HCT116 (cell line): ENCODE data around the gene CRISPLD2. TPM values are rescaled to one million over a fixed set of nuclear protein-coding genes. Genes with fewer than 3 reads are reported as not detected.

ENCODE experiments used
- ATAC-seq: fragments of 200-7000 bp; cut with Tn5 transposase; 2 replicates; pipeline ENCODE4 v1.9.1; 2020; ENCODE audit warnings: mild to moderate bottlenecking, moderate library complexity
- BruUV-seq: library from RNA; stranded (reverse); fragments of 400-500 nt; replicated peaks from 2 replicates; lab custom pipeline; 2021; lab: Mats Ljungman, UMichigan
- CTCF ChIA-PET: fragments of 300-600 bp; sonication (Branson Sonifier 250); formaldehyde crosslinking; loops from one replicate; lab custom pipeline; 2021; ENCODE audit warnings: antibody characterized with exemption; lab: Charles Lee
- POLR2A ChIA-PET: fragments of 300-600, 350-600 bp; sonication (Branson Sonifier 250); formaldehyde crosslinking; loops from one replicate; lab custom pipeline; 2021; ENCODE audit warnings: antibody characterized with exemption; lab: Charles Lee
- RAD21 ChIA-PET, 2 experiments: fragments of 300-600 bp; sonication (Branson Sonifier 250); formaldehyde crosslinking; loops; one replicate each; lab custom pipeline; 2023; ENCODE audit warnings: low total read pairs in 2 of 2; ENCODE audit not compliant: uncharacterized antibody in 2 of 2, unreplicated experiment in 2 of 2, low non-redundant PET in 1 of 2; lab: Charles Lee
- DNase-seq: peaks from one replicate; pipeline ENCODE4 v3.0.0-alpha.2; 2010; ENCODE audit warnings: low read depth, low spot score
- H2AFZ ChIP-seq: fragments of 200-600 bp; shearing (Covaris generic), sonication (generic); 2 replicates; pipeline ENCODE4 v1.6.1; 2017; ENCODE audit warnings: low read depth, mixed run types, mixed read lengths, antibody characterized with exemption, low read length; ENCODE audit not compliant: poor library complexity, severe bottlenecking
- H3K27ac ChIP-seq: 2 replicates; pipeline ENCODE4 v1.5.1; 2012; ENCODE audit warnings: low read depth, low read length
- H3K27me3 ChIP-seq: fragments of 200-600 bp; sonication (generic); 2 replicates; pipeline ENCODE4 v1.6.1; 2016; ENCODE audit warnings: mixed run types, low read length, mixed read lengths; ENCODE audit not compliant: insufficient read depth
- H3K36me3 ChIP-seq, 2 experiments: fragments of 200-500 bp in 1 of 2; fragments of 200-600 bp in 1 of 2; sonication (Bioruptor generic) in 1 of 2; sonication (generic) in 1 of 2; 2 replicates each; pipeline versions ENCODE4 v1.5.1 to v1.6.1; 2014 to 2016; ENCODE audit warnings: low read length in 2 of 2, inconsistent platforms in 1 of 2, mixed read lengths in 1 of 2, mixed run types in 1 of 2; ENCODE audit not compliant: insufficient read depth in 2 of 2, control insufficient read depth in 1 of 2
- H3K4me1 ChIP-seq, 2 experiments: fragments of 200-600 bp in 1 of 2; sonication (generic) in 1 of 2; 2 replicates each; pipeline versions ENCODE4 v1.5.1 to v1.6.1; 2012 to 2017; ENCODE audit warnings: low read length in 2 of 2, inconsistent platforms in 1 of 2, mild to moderate bottlenecking in 1 of 2, mixed read lengths in 1 of 2, mixed run types in 1 of 2, moderate library complexity in 1 of 2; ENCODE audit not compliant: insufficient read depth in 2 of 2, control insufficient read depth in 1 of 2
- H3K4me2 ChIP-seq: fragments of 200-600 bp; sonication (generic); 2 replicates; pipeline ENCODE4 v1.6.1; 2017; ENCODE audit warnings: mixed run types, low read length, mixed read lengths
- H3K4me3 ChIP-seq, 2 experiments: fragments of 200-600 bp in 1 of 2; sonication (generic) in 1 of 2; replicated peaks in 1 of 2; 2 replicates each; pipeline ENCODE4 v1.5.1; 2011 to 2016; ENCODE audit warnings: low read length in 2 of 2, control low read depth in 1 of 2, low read depth in 1 of 2, mild to moderate bottlenecking in 1 of 2, mixed read lengths in 1 of 2, mixed run types in 1 of 2
- H3K79me2 ChIP-seq: fragments of 200-600 bp; sonication (generic); 2 replicates; pipeline ENCODE4 v1.6.1; 2017; ENCODE audit warnings: mild to moderate bottlenecking, mixed run types, low read length, moderate library complexity, mixed read lengths; ENCODE audit not compliant: insufficient read depth
- H3K9ac ChIP-seq: fragments of 200-600 bp; sonication (generic); 2 replicates; pipeline ENCODE4 v1.6.1; 2016; ENCODE audit warnings: low read length, mixed read lengths
- H3K9me2 ChIP-seq: fragments of 200-600 bp; sonication (generic), shearing (Covaris generic); 2 replicates; pipeline ENCODE4 v1.6.1; 2017; ENCODE audit warnings: mixed run types, mild to moderate bottlenecking, moderate library complexity; ENCODE audit not compliant: insufficient read depth
- H3K9me3 ChIP-seq, 2 experiments: fragments of 200-500 bp in 1 of 2; fragments of 200-600 bp in 1 of 2; sonication (Bioruptor generic) in 1 of 2; sonication (generic) in 1 of 2; 2 replicates each; pipeline ENCODE4 v1.6.1; 2014 to 2017; ENCODE audit warnings: low read length in 2 of 2, mixed read lengths in 2 of 2, inconsistent platforms in 1 of 2, low read depth in 1 of 2, mild to moderate bottlenecking in 1 of 2, mixed run types in 1 of 2, moderate library complexity in 1 of 2; ENCODE audit not compliant: control insufficient read depth in 1 of 2, insufficient read depth in 1 of 2
- H4K20me1 ChIP-seq: fragments of 200-600 bp; sonication (generic), shearing (Covaris generic); 2 replicates; pipeline ENCODE4 v1.6.1; 2017; ENCODE audit warnings: mixed run types, mild to moderate bottlenecking, moderate library complexity; ENCODE audit not compliant: insufficient read depth
- ATF3 ChIP-seq: IDR thresholded peaks from 2 replicates; pipeline ENCODE4 v1.6.1; 2012
- EGR1 ChIP-seq: IDR thresholded peaks from 2 replicates; pipeline ENCODE4 v1.6.1; 2012; ENCODE audit warnings: low read depth
- EZH2phosphoT487 ChIP-seq: fragments of 200-600 bp; IDR thresholded peaks from 2 replicates; pipeline ENCODE4 v1.6.1; 2018; ENCODE audit warnings: antibody characterized with exemption, borderline replicate concordance
- JUND ChIP-seq: IDR thresholded peaks from 2 replicates; pipeline ENCODE4 v1.6.1; 2012
- TCF7L2 ChIP-seq: IDR thresholded peaks from 2 replicates; pipeline ENCODE4 v1.7.0; 2011; ENCODE audit warnings: borderline replicate concordance, inconsistent platforms; ENCODE audit not compliant: insufficient read depth, insufficient read length; ENCODE audit errors: extremely low read depth
- ZBTB33 ChIP-seq: IDR thresholded peaks from 2 replicates; pipeline ENCODE4 v1.6.1; 2011; ENCODE audit warnings: mild to moderate bottlenecking, low read length, moderate library complexity; ENCODE audit not compliant: insufficient replicate concordance; ENCODE audit errors: extremely low read depth
- ZFX ChIP-seq: fragments of 450-650 bp; IDR thresholded peaks from 2 replicates; pipeline ENCODE4 v1.6.1; 2017
- ZNF274 ChIP-seq: fragments of 200-500 bp; sonication (Bioruptor generic); IDR thresholded peaks from 2 replicates; pipeline ENCODE4 v1.6.1; 2014; ENCODE audit warnings: mild to moderate bottlenecking, low read depth, low read length, inconsistent platforms
- intact Hi-C: fragments of 100-400 bp; cut with micrococcal nuclease; formaldehyde crosslinking; loops from 2 replicates; pipeline ENCODE4 v1.10.0; 2022
- total RNA-seq: library from RNA; stranded (reverse); gene quantifications from one replicate; pipeline ENCODE4 v1.2.1, GENCODE V29; 2021; ENCODE audit not compliant: unreplicated experiment
- TF ChIP-seq, protein P1 (sequence below), 3 experiments: fragments of 200-600 bp in 1 of 3; sonication (generic) in 1 of 3; IDR thresholded peaks in 2 of 3; conservative IDR thresholded peaks in 1 of 3; 2 replicates each; pipeline ENCODE4 v1.5.1; 2012 to 2017; ENCODE audit warnings: low read depth in 2 of 3, low read length in 2 of 3, antibody characterized with exemption in 1 of 3, borderline replicate concordance in 1 of 3, control low read depth in 1 of 3, mild to moderate bottlenecking in 1 of 3, mixed read lengths in 1 of 3, mixed run types in 1 of 3, moderate library complexity in 1 of 3; ENCODE audit not compliant: insufficient read depth in 1 of 3

CRISPLD2 gene
- total RNA-seq, 1 experiment from 2014 or later = 4.6 TPM

GRCh38 chr16:84791088-84791487 is 28.7 kb upstream of the CRISPLD2 start:
- Histone ChIP-seq H3K36me3 (no peaks in the 10 kb centered on the region), H3K9me2 (no peaks in the 10 kb centered on the region), H3K27ac (no peak overlapping the region), H3K27me3 (no peaks in the 10 kb centered on the region), H3K4me3 (no peak overlapping the region), H4K20me1 (no peaks in the 10 kb centered on the region), H3K4me2 (no peak overlapping the region), H3K79me2 (no peaks in the 10 kb centered on the region), H3K4me1 (peaks cover 0 to 3% of the 10 kb centered on the region in 2 experiments; a peak in 1 of 4 replicates), H3K9me3 (no peaks in the 10 kb centered on the region), H3K9ac (no peak overlapping the region), H2AFZ (no peak overlapping the region)
- no peak for ATAC-seq
- ChIA-PET POLR2A (interaction anchor here (1.0 kb wide), 1 partner anchor 29 kb away, joined by 3 read pairs; the partner anchor contains the start of gene CRISPLD2), RAD21 (no interaction called here), CTCF (no interaction called here)
- no TSS peak for BruUV-seq
- no peak for DNase-seq
- intact Hi-C loops = no loop called here
- TF ChIP-seq TCF7L2 (no peak), EZH2phosphoT487 (no peak), ZFX (no peak), ATF3 (no peak), ZNF274 (no peak), ZBTB33 (no peak), EGR1 (no peak), JUND (no peak)
- TF ChIP-seq, protein P1, sequence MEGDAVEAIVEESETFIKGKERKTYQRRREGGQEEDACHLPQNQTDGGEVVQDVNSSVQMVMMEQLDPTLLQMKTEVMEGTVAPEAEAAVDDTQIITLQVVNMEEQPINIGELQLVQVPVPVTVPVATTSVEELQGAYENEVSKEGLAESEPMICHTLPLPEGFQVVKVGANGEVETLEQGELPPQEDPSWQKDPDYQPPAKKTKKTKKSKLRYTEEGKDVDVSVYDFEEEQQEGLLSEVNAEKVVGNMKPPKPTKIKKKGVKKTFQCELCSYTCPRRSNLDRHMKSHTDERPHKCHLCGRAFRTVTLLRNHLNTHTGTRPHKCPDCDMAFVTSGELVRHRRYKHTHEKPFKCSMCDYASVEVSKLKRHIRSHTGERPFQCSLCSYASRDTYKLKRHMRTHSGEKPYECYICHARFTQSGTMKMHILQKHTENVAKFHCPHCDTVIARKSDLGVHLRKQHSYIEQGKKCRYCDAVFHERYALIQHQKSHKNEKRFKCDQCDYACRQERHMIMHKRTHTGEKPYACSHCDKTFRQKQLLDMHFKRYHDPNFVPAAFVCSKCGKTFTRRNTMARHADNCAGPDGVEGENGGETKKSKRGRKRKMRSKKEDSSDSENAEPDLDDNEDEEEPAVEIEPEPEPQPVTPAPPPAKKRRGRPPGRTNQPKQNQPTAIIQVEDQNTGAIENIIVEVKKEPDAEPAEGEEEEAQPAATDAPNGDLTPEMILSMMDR (IDR thresholded peaks at IDR 0.05 in 2 of 3, conservative IDR thresholded peaks at IDR 0.05 in 1 of 3; ENCODE audit: borderline replicate concordance in 1 of 3, insufficient read depth in 1 of 3, low read depth in 2 of 3, low read length in 2 of 3) = no peak
